LNCaP clone FGC (cell line): ENCODE data around the gene GRIK4.
"Not testable (repeated sequence)": the region's sequence is repeated elsewhere in the genome, so short reads cannot be mapped to it uniquely, and the experiment has no call there.

ENCODE experiments used
- DNase-seq: peaks from one replicate; pipeline ENCODE4 v3.0.0-alpha.2; 2011; ENCODE audit warnings: low read depth
- H3K4me3 ChIP-seq: 2 replicates; pipeline ENCODE4 v1.5.1; 2011; ENCODE audit warnings: mild to moderate bottlenecking, low read depth, low read length, control low read depth
- TF ChIP-seq, protein P1 (sequence below): IDR thresholded peaks from 2 replicates; pipeline ENCODE4 v1.5.1; 2012; ENCODE audit warnings: mild to moderate bottlenecking; ENCODE audit not compliant: control insufficient read depth, insufficient read depth; ENCODE audit errors: extremely low read depth

GRIK4 gene

DNA sequence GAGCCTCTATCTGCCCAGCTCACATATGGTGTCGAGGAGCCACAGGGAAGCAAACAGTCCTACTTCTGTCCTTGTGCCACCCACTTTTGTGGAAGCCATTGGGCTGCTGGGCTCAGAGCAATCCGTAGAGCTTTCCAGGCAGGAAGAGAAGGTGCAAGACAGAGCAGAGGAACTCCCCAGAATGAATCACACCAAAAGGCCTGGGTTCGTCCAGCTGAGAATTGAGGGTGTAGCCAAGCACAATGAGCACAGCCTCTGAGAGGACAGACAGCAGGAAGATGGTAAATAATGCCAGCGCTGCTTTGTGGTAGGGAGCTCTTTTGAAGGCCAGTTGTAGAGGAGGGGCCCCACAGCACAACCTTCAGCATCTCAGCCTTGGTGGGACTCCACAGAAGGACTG, 237.8 kb downstream of the GRIK4 start:
- no peak overlapping the region for H3K4me3 ChIP-seq
- no peak for DNase-seq
- TF ChIP-seq, protein P1, sequence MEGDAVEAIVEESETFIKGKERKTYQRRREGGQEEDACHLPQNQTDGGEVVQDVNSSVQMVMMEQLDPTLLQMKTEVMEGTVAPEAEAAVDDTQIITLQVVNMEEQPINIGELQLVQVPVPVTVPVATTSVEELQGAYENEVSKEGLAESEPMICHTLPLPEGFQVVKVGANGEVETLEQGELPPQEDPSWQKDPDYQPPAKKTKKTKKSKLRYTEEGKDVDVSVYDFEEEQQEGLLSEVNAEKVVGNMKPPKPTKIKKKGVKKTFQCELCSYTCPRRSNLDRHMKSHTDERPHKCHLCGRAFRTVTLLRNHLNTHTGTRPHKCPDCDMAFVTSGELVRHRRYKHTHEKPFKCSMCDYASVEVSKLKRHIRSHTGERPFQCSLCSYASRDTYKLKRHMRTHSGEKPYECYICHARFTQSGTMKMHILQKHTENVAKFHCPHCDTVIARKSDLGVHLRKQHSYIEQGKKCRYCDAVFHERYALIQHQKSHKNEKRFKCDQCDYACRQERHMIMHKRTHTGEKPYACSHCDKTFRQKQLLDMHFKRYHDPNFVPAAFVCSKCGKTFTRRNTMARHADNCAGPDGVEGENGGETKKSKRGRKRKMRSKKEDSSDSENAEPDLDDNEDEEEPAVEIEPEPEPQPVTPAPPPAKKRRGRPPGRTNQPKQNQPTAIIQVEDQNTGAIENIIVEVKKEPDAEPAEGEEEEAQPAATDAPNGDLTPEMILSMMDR = no peak

DNA sequence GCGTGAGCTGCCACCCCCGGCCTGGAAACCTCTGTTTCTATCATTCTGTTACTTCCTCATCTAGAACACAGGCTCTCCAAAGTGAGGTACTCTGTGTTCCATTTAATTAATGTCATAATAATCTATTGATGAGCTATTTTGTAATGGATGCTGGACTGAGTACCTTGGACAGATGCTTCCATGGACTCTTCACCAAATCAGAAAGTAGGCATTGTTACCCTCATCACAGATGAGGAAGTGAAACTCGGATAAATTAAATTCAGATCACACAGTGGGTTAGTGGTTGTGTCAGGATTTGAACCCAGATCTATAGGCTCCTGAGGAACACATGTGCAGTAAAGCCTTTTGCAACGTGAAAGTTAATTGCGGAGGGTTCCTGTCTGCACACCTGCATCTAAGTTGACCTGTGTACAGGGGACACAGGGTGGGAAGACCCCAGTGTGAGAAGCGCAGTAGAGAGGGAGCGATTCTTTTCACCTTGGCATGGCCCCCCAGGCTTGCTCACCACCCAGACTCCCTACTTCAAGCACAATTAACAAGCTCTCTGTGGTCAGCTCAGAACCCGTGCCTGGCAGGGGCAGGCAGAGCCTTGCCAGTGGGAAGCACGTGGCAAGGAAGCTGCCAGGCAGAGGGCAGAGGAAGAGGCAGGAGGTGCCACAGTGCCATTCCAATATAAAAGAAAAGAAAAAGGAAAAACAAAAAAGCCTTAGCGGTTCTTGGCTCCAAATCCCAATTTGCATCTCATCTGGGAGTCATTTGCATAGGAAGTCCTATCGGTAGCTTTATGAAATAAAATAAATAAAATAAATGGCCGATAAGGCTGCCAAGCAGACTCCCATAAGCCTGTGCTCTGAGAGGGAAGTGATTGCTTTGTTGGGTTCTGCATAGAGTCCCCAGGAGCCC, 239.3 kb downstream of the GRIK4 start:
- TF ChIP-seq, protein P1 = no peak

DNA sequence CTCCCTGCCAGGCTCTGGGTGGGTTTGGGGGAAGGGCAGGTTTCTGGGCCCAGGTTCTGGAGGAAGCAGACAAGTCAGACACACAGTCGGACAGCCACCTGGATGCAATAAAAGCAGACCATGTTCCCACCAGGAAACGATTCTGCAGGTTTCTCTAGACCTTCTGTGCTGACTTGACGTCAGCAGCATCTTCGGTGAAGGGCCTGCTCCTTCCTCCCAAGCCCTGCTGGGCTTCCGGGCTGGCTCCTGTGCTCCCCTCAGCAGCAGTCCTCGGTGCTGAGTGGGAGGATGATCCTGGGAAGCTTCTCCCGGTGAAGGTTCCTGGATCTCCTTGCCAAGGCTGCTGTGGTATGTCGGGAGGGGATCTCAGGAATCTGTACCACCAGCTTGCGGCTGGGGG, 240.0 kb downstream of the GRIK4 start:
- TF ChIP-seq, protein P1 = no peak
- DNase-seq = no peak
- no peak overlapping the region for H3K4me3 ChIP-seq

More for the DNA sequence above, 239.3 kb downstream of the GRIK4 start:
- H3K4me3 ChIP-seq = no peak overlapping the region
- DNase-seq = no peak

DNA sequence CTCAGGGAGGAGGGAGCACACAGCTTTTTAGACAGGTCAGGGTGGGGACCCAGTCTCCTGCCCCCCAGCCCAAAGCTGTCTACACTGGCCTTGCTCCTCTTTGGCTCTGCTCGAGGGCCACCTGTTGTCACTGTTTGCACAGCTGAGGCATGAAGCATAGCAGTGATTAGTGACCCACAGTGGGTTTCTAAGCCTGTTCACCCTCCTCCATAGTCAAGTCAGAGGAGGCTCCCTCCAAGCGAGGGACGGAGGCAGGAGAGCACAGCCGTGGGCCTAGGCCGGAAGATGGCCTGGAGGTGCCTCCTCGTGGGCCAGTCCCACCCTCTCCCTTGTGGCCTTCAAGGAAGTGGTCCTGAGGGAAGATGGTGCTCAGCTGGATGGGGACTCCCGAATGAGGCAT, 241.1 kb downstream of the GRIK4 start:
- no peak for DNase-seq
- H3K4me3 ChIP-seq = no peak overlapping the region
- TF ChIP-seq, protein P1 = no peak

DNA sequence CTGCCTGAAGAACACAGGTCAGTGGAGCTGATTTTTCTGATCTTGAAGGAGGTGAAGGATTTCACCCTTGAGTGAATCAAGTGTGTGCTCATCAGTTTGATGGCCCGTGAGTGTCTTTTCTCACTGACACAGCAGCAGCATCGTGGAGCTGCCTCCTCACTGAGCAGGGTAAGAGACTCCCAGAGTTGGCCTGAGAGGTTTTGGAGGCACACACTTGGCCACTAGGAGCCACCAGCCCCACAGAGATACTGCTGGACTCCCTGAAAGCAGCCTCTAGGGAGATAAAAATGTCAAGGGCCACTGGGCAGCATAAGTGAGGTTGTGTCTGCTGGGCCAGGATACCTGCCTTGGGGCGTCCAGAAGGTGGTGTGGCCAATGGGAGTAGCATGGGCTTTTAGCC, 245.4 kb downstream of the GRIK4 start:
- DNase-seq = no peak
- TF ChIP-seq, protein P1 = no peak
- no peak overlapping the region for H3K4me3 ChIP-seq

DNA sequence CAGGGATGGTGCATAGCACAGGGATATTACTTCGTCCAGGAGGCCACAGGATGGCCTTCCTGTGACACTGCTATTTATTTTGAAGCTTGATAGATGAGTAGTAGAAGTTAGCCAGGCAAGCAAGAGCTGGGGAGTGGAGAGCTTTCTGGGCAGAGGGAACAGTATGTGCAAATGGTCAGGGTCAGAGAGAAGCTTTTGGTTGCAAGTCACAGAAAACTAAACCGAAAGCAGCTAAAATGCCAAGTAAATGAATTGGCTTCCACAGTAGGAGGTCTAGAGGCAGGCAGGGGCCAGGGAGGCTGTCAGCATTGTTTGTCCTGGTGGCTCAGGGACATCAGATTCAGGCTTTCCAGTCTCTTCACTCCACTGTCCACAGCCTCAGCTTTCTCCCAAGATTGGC, 247.5 kb downstream of the GRIK4 start:
- no peak overlapping the region for H3K4me3 ChIP-seq
- TF ChIP-seq, protein P1 = no peak
- no peak for DNase-seq

DNA sequence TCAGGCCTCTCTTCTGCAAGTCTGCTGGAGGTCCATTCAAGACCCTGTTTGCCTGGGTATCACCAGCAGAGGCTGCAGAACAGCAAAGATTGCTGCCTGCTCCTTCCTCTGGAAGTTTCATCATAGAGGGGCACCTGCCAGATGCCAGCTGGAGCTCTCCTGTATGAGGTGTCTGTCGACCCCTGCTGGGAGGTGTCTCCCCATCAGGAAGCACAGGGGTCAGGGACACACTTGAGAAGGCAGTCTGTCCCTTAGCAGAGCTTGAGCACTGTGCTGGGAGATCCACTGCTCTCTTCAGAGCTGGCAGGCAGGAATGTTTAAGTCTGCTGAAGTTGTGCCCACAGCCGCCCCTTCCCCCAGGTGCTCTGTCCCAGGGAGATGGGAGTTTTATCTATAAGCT, 254.2 kb downstream of the GRIK4 start:
- not testable (repeated sequence) for DNase-seq, H3K4me3 ChIP-seq
